C4-2B (cell line): ENCODE data around the gene ARV1.
"Not testable (repeated sequence)": the region's sequence is repeated elsewhere in the genome, so short reads cannot be mapped to it uniquely, and the experiment has no call there.

Experiments
- H3K27ac ChIP-seq: fragments of 450-650 bp; 2 replicates; pipeline ENCODE4 v1.5.1; 2017
- CTCF ChIP-seq: fragments of 450-650 bp; conservative IDR thresholded peaks from 2 replicates; pipeline ENCODE4 v1.5.1; 2017; ENCODE audit warnings: mild to moderate bottlenecking
- ZFX ChIP-seq: fragments of 450-650 bp; IDR thresholded peaks from 2 replicates; pipeline ENCODE4 v1.6.1; 2017

ARV1 gene

GRCh38 chr1:230976360-230976759, 2.5 kb upstream of the ARV1 start:
- TF ChIP-seq CTCF (no peak), ZFX (no peak)
- H3K27ac ChIP-seq = no peak overlapping the region

- TF ChIP-seq ZFX = no peak
- no peak for TF ChIP-seq CTCF
- peak overlapping the region; percentile 82; the same call in 1 of the 2 replicates for H3K27ac ChIP-seq
Observed at GRCh38 chr1:230976825-230977747, 1.8 kb upstream of the ARV1 start.

- H3K27ac ChIP-seq = peak overlapping the region; percentile 82
Observed at GRCh38 chr1:230977761-230978490, 968 bp upstream of the ARV1 start.

DNA sequence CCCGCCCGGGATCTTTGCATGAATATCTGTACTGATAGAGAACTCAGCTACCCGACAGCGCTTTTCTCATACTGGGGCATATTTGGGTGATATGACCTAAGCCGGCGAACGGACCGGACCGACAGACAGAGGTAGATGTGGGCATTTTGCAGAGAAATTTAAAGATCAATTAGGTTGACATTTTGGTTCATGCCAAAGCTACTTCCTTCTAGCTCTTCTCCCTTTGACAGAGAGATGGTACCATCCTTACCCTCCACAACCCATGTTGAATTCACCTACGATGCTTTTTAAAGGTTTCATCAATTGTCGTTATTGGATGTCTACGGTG, 459 bp downstream of the ARV1 start:
- H3K27ac ChIP-seq = peak overlapping the region; percentile 82
- TF ChIP-seq CTCF (no peak), ZFX (no peak)

More at GRCh38 chr1:230977761-230978490, 968 bp upstream of the ARV1 start:
- TF ChIP-seq CTCF (no peak), ZFX (peak; percentile 72)

GRCh38 chr1:230979952-230980351, 1.1 kb downstream of the ARV1 start:
- TF ChIP-seq CTCF = no peak
- TF ChIP-seq ZFX = no peak
- H3K27ac ChIP-seq = no peak overlapping the region

- no peak overlapping the region for H3K27ac ChIP-seq
- TF ChIP-seq CTCF = no peak
- no peak for TF ChIP-seq ZFX
Observed at GRCh38 chr1:230982696-230983095, 3.8 kb downstream of the ARV1 start.

GRCh38 chr1:230983811-230984210, 4.9 kb downstream of the ARV1 start:
- TF ChIP-seq ZFX = no peak
- TF ChIP-seq CTCF = no peak
- no peak overlapping the region for H3K27ac ChIP-seq

- H3K27ac ChIP-seq = not testable (repeated sequence)
Observed at GRCh38 chr1:230984622-230985515, 6.0 kb downstream of the ARV1 start.
